ENCODE data around the gene SSR4.

Gene SSR4

DNA sequence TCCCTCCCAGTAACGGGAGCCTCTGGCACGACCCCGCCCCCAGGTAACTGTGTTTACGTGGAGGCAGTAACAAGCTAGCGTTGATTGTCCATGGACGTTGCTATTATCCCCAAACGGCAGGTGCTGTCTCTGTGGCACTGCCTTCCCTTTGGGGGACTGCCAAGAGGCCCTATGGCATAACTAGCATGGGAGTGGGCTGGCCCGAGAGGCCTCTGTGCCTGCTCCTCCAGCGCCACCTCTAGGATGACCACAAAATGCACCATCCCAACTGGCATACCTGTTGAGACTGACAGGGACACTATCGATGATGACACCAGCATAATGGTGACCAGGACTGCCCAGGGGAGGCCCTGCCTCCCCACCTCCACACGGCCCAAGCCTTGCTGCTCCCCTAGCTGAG, 12.2 kb upstream of the SSR4 start:
- no peak for DNase-seq

DNA sequence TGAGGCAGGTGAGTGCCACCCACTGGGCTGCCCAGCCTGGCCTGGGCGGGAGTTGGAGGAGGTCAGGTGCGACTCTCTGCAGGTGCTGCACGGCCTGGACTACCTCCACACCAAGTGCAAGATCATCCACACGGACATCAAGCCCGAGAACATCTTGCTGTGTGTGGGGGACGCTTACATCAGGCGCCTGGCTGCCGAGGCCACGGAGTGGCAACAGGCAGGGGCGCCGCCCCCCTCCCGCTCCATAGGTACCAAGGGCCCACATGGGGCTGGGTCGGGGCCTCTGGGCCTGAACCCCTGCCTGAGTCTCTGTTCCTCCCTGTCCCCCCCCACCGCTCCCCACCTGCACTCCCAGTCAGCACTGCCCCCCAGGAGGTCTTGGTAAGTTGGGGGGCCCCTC, 11.6 kb upstream of the SSR4 start:
- no peak for DNase-seq

- DNase-seq, result no peak
Measured at GRCh38 chrX:153783378-153784013, 11.0 kb upstream of the SSR4 start.

GRCh38 chrX:153784325-153784967, 10.0 kb upstream of the SSR4 start:
- no peak for DNase-seq

GRCh38 chrX:153786669-153787068, 7.8 kb upstream of the SSR4 start:
- no peak for DNase-seq

DNA sequence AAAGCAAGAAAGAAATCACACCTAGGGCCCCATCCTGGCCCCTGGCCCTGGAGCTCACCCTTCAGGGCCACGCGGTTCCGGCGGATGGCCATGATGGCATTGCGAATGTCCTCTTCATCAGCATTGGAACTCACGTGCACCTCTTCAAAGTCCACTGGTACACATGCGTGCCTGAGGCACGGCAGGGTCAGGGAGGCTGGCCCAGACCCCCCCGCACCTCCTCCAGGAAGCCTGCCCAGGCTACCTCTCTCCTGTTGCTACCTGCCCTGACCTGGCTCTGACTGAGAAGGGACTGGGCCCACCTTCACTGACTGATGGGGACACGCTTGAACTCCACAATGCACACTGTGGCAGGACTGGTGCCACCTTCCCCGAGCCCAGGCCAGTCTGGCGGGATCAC, 4.8 kb upstream of the SSR4 start:
- DNase-seq, result no peak

- no peak for DNase-seq
Measured at GRCh38 chrX:153791104-153791852, 3.2 kb upstream of the SSR4 start.

DNA sequence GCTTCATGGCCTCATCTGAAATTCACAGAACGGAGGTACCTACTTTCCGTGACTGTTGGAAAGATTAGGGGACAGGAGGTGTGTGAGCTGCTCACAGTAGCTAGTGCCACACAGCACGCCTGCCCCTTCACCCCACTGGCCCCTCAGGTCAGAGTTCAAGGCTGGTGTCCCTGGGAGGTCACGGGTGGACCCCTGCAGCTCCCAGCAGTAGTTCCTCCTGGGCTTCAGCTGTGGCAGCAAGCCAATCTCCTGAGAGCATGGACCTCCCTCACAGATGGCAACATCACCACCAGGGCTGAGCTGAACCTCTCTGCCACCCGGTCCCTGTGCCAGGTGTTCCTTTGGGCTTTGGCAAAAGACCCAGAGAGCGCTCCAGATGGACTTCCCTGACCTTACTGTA, 2.1 kb upstream of the SSR4 start:
- no peak for DNase-seq

DNA sequence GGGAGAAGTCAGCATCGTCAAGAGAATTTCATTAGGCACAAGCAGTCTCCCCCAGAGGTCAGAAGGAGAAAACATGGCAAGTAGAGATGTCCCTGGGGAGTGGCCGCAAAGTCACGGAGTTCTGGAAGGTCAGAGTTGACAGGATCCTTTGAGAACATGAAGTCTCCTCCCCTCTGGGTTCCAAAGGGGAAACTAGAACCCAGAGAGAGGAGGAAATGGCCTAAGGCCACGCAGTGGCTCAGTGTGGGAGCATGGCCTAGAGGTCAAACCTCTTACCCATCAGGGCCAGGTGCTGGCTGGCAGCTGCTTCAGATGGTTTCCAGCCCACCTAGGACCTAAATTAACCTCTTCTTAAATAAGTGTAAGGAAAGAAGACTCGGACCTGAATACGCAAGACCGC, 1.2 kb upstream of the SSR4 start:
- no peak for DNase-seq

GRCh38 chrX:153794897-153795816, 689 bp downstream of the SSR4 start:
- DNase-seq, result no peak

DNA sequence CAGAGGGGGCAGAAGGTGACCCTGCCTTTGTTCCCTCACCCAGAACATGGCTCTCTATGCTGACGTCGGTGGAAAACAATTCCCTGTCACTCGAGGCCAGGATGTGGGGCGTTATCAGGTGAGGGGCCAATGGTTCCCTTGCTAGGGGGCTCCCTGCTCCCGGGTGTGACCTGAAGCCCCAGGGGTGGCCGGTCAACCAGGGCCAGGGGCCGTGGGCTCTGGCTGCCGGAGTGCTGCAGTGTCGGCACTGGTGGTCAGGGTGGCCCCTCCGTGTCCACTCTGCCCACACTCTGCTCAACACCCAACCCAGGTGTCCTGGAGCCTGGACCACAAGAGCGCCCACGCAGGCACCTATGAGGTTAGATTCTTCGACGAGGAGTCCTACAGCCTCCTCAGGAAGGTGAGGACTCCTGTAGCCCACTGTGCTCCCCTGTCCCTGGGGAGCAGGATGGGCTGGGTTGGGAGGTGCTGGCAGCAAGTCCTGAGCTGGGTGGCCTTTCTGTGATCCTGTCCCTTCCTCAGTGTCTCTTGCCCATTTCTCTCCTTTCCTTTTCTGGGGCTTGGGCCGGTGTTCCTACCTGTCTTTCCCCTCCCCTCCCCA, 3.0 kb downstream of the SSR4 start:
- no peak for DNase-seq

DNA sequence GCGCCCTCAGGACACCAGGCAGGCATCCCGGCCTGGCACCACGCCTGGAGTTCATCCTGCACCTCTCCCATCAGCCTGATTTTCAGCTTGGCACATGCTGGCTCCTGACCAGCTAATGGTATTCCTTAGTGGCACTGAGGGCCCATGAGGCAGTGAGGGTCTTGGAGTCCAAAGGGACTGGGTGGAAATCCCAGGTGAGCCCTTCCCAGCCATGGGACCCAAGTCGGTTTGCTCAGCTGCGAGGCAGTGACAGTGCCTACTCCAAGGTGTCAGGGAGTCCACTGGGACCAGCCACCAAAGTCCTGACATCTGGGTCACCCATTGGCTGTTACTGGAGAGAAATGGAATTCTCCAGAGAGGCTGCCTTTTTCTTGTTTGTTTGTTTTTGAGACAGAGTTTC, 4.9 kb downstream of the SSR4 start:
- DNase-seq, result no peak

GRCh38 chrX:153800177-153800722, 5.8 kb downstream of the SSR4 start:
- no peak for DNase-seq

GRCh38 chrX:153800746-153801145, 6.3 kb downstream of the SSR4 start:
- no peak for DNase-seq

GRCh38 chrX:153801669-153802068, 7.2 kb downstream of the SSR4 start:
- DNase-seq, result no peak

DNA sequence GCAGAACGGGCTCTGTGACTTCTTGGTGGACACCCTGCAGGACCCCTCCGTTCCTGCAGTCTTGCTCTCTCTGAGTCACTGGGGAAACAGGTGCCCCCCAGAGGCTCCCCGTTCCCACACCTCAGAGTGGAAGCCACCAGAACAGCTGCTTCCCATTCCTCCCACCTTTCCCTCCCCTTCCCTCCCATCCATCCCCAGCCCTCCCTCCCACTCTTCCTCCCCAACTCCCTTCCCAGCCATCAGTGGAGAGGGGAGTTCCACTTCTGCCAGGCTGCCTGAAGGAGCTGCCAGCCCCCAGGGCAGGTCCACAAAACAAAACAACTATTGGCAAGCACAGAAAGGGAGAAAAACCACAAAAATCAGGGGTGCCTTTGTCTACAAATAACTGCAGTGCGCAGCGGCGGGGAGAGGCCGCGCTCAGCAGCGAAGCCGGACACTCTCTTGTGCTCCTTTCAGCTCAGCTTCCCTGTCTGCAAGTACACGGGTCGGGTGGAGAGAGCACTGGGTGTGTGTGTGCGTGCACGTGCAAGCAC, 8.1 kb downstream of the SSR4 start:
- no peak for DNase-seq

DNA sequence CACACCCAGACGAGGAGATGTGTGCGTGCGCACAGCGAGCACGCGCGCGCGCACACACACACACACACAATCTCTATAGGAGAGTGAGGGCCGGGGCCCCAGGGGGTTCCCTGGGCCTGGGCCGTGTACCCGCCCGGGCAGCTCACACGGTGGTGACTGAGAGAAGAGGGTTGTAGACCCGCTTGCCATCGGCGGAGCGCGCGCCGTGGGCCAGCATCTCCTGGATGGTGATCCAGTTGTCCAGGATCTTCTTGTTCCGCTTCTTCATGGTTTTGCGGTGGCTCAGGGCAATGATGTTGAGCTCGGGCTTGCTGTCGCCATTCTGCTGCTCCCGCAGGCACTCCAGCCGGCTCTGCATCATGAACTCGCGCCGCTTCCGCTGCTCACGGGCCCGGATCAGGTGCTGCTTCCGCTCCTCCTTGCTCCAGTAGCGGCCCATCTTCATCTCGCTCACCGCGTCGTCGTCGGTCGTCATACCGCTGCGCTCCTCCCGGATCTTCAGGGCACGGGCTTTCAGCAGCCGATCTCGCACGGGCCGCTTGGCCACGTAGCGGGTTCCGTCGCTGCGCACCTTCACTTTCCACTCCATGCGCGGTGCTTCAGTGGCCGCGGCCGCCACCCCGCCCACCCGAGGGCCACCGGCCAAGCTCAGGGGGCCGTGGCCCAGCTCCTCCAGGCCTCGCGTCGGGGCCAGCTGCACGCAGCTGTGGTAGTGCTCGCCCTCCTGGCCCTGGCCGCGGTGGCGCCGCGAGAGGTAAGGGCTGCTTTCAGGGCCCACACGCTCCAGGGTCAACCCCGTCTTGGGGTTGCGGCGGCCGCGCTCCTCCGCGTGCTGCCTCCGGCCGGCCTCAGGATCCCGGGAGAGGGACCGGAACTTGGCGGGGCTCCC, 9.0 kb downstream of the SSR4 start:
- no peak for DNase-seq

GRCh38 chrX:153804100-153804595, 9.7 kb downstream of the SSR4 start:
- no peak for DNase-seq

DNA sequence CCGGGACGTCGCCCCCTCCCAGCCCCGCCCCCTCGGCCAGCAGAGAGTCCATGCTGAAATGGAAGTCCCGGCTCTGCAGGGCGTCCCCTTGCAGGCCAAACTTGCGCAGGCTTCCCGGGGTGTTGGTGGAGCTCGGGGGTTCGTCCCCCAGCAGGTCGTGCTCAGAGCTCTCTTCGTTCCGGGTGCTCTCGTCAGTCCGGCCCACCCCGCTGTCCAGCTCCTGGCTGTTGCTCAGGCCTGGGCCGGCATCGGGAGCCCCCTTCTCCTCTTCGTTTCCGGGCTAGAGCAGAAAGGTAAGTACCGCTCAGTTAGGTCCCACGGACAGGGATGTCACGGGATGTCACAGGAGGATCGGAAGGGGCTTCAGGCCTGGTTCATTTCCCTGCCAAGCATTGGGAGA, 10.2 kb downstream of the SSR4 start:
- no peak for DNase-seq

DNA sequence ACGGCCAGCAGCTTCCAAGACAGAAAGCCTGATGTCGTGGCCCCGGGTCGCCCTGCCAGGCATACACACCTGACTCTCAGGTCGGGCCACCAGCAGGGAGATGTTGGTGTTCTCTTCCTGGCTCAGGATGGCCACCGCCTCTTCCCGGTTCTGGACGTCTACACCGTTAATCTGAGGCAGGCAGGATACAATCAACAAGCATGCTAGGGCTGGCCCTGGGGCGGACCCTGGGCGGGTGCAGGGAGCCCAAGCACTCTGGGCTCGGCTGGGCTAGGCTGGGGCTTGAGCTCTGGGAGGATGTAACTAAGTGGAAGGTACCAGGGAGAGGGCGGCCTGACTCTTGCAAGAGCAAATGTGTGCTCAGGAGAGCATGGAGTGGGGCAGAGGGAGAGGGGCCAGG, 11.0 kb downstream of the SSR4 start:
- DNase-seq, result no peak

DNA sequence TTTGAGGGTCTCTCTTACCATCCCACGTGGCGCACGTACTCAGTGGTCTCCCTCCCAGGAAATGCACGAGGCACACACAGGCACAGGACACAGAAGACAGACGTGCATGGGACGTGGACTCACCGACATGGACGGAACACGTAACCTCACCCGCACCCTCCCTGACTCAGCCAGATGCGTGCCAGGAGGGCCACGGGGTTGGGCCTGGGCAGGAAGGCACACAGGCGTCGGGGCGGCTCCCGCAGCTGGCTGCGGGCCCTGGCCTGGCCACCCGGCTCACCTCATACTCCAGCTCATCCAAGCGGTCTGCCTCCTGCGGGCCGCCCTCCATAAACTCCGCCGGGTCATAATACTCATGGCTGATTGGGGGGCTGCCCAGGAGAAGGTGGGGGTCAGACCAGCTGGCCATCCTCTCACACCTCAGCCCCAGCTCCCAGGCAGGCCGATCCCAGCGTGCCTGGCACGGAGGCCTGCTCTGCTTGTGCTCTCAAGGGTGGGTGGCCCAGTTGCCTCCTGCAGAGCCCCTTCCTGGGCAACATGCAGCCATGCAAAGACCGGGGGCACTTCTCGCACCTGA, 12.6 kb downstream of the SSR4 start:
- no peak for DNase-seq
